ENCODE data around the gene RFX1. TPM values are rescaled to one million over a fixed set of nuclear protein-coding genes. Genes with fewer than 3 reads are reported as not detected.

Gene RFX1
- total and polyA plus RNA-seq, 9 of the 15 experiments (the other 6 are each of a cell fraction or from before 2014, with no cell fraction given), result 0.14 to 19.3 (median 1.2) TPM

GRCh38 chr19:14006085-14006765 lies at the start of gene RFX1 (continued):
- no peak for TF ChIP-seq TSHZ1 (CRISPR knock-in tag; IDR thresholded peaks at IDR 0.05)
- no peak for TF ChIP-seq ZNF280A (IDR thresholded peaks at IDR 0.05; ENCODE audit: low read depth, partially characterized antibody)
- TF ChIP-seq MEIS2 (IDR thresholded peaks at IDR 0.05; ENCODE audit: partially characterized antibody), result peak; percentile 85
- TF ChIP-seq CEBPZ (IDR thresholded peaks at IDR 0.05; ENCODE audit: borderline replicate concordance, low read depth, low read length), result peak; percentile 100
- TF ChIP-seq E4F1 (CRISPR knock-in tag; IDR thresholded peaks at IDR 0.05; ENCODE audit: borderline replicate concordance), result no peak
- no peak for TF ChIP-seq ARHGAP35 (IDR thresholded peaks at IDR 0.05; ENCODE audit: partially characterized antibody)
- no peak for TF ChIP-seq ESRRA (IDR thresholded peaks at IDR 0.05; ENCODE audit: borderline replicate concordance, low read depth)
- no peak for TF ChIP-seq HNRNPLL (IDR thresholded peaks at IDR 0.05; ENCODE audit: low read depth, low read length, poor library complexity, severe bottlenecking)
- no peak for TF ChIP-seq NONO (IDR thresholded peaks at IDR 0.05; ENCODE audit: low read depth in 2 of 2, low read length in 1 of 2)
- peak; percentile 37 to 86 (median 79) for TF ChIP-seq YY1 (IDR thresholded peaks at IDR 0.05; ENCODE audit: borderline replicate concordance in 1 of 3, control insufficient read depth in 1 of 3, extremely low read depth in 1 of 3, insufficient read depth in 3 of 3, insufficient read length in 1 of 3, insufficient replicate concordance in 2 of 3, low read depth in 1 of 3, low read length in 2 of 3)
- no peak for TF ChIP-seq MBD1 (CRISPR knock-in tag; IDR thresholded peaks at IDR 0.05)
